GM13976 (cell line): Measurements from ENCODE around the gene HAPLN2.

ENCODE experiments used
- DNase-seq: peaks from one replicate; pipeline ENCODE4 v3.0.0; 2012; ENCODE audit warnings: low spot score
- CTCF ChIP-seq: IDR thresholded peaks from 2 replicates; pipeline ENCODE4 v1.5.1; 2012; ENCODE audit warnings: borderline replicate concordance, mild to moderate bottlenecking; ENCODE audit not compliant: insufficient read depth; ENCODE audit errors: extremely low read depth, missing control alignments, control extremely low read depth
- in situ Hi-C: fragments of 300-500 bp; cut with MboI; formaldehyde crosslinking; loops from one replicate; pipeline ENCODE4 v1.12.0; 2022; ENCODE audit warnings: low sequenced_read_pairs, mixed read lengths, inconsistent platforms; ENCODE audit not compliant: unreplicated experiment

HAPLN2 gene

GRCh38 chr1:156644640-156645039, 25.4 kb downstream of the HAPLN2 start:
- no peak for DNase-seq
- TF ChIP-seq CTCF: no peak
- in situ Hi-C loops: no loop called here

- no peak for TF ChIP-seq CTCF
- in situ Hi-C loops: no loop called here
- no peak for DNase-seq
These were observed 25.8 kb downstream of the HAPLN2 start for GRCh38 chr1:156645056-156645455.

DNA sequence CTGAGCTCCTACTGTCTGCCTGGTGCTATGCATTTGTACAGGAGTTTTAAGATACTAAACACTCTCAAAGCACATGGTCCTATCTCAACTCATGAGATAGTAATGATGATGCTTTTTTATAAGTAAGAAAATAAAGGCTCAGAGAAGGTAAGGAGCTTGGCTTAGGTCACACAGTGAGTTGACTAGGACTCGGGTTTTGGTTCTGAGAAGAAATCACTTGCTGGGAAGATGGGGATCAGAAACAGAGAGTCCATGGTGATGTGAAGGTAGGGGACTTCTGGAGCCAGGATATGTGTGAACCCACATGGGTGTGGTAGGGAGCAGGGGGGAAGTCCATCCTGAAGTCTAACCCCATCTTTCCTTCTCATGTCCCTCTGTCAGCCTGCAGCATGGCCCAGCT, 26.5 kb downstream of the HAPLN2 start:
- TF ChIP-seq CTCF: no peak
- DNase-seq: no peak
- in situ Hi-C loops: no loop called here

GRCh38 chr1:156646738-156647211, 27.6 kb downstream of the HAPLN2 start:
- no peak for DNase-seq
- in situ Hi-C loops: no loop called here
- no peak for TF ChIP-seq CTCF

GRCh38 chr1:156647351-156647750, 28.1 kb downstream of the HAPLN2 start:
- in situ Hi-C loops: no loop called here
- no peak for DNase-seq
- TF ChIP-seq CTCF: no peak

DNA sequence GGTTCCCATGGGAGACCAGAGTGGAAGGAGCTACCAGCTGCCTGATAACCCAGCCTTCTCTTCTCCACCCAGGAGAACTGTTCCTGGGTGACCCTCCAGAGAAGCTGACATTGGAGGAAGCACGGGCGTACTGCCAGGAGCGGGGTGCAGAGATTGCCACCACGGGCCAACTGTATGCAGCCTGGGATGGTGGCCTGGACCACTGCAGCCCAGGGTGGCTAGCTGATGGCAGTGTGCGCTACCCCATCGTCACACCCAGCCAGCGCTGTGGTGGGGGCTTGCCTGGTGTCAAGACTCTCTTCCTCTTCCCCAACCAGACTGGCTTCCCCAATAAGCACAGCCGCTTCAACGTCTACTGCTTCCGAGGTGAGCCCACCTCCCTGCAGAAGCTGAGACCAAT, 29.3 kb downstream of the HAPLN2 start:
- no peak for DNase-seq
- no peak for TF ChIP-seq CTCF
- in situ Hi-C loops: no loop called here

DNA sequence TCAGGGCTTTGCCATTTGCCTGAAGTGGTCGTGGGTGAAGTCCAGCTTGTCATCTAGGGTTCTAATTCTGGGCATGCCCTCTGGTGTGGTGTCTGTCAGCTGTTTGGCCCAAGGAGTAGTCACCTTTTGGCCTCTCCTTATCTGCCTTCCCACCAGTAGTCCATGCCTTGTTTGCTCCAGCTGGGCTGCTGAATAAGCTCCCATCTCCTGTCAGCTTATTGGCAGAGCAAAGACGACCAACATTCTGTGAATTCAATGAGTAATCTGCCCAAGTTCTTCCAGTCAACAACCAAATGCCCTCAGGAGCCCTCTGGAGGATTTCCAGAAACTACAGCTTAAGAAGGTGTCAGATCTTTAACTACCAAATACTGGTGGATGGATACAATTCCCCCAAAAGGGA, 29.7 kb downstream of the HAPLN2 start:
- no peak for TF ChIP-seq CTCF
- no peak for DNase-seq
- in situ Hi-C loops: no loop called here
